GM21717 (cell line): ENCODE measurements around the gene NCKAP5.

Experiments
- ATAC-seq: cut with Tn5 transposase; IDR thresholded peaks from one replicate; pipeline ENCODE4 v1.9.1; 2021; ENCODE audit warnings: mild to moderate bottlenecking, moderate library complexity; ENCODE audit not compliant: unreplicated experiment

NCKAP5 gene

DNA sequence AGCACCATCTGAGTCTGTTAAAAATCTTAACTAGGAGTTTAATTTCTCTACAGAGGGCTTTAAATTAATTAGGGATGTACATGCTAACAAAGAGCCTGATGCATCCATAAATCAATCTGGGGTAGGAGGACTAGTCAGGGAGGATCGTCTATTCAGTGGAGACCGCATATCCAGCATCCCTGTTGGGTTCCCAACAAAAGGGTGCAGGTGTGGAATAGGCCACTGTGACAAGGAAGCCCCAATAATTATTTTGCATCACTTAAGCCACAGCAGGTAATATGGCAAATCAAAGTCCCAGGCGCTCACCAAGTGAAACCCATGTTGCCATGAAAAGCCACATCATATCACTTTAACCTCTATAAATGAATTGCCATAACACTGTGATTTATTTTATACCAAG, 392.3 kb downstream of the NCKAP5 start:
- ATAC-seq = no peak

DNA sequence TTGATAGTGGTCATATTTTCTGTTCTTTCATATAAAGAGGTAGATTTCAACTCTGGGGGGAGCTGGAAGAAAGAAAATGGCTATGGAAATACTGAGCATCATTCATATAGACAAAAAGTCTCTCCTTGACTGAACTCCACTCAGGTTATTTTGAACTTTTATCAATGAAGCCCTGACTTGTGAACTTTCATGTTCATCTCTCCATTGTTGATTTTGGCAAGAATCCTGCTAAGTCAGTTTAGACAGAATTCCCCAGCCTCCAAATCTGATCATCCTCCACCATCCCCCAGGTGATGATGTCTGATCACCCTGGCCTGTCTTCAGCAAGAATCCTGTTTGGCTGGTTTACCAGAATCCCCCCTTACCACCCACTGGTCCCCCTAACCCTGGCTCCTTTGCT, 395.0 kb downstream of the NCKAP5 start:
- ATAC-seq = no peak

GRCh38 chr2:133171393-133172004, 396.8 kb downstream of the NCKAP5 start:
- no peak for ATAC-seq

DNA sequence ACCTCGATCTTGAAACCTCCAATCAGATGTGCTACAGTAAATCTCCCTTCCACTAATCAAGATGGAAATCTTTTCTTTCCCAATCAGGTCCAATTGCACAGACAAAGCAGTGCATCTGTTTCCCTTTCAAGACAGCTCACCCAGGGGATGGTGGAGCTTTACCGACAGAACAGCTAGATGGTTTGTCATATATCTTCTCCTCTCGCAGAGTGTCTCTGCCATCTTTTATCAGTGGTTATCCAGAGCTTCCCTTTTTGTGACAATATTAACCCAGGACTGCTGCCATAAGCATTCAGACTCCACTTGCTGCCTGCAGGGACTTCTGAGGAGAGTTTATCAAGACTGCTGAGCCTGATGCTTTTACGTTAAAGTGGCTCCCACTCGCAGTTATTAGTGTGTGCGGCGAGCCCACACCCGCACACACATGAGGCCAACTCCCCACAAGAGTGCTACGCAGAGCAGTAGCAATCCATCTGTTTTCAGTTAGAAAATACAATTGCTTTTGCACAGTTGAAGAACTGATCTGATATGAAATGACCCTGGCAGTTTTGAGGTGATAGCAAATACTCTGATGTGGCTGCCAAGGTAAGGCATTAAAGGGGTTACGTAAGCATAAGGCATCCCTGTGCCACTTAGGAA, 398.9 kb downstream of the NCKAP5 start:
- ATAC-seq = no peak

DNA sequence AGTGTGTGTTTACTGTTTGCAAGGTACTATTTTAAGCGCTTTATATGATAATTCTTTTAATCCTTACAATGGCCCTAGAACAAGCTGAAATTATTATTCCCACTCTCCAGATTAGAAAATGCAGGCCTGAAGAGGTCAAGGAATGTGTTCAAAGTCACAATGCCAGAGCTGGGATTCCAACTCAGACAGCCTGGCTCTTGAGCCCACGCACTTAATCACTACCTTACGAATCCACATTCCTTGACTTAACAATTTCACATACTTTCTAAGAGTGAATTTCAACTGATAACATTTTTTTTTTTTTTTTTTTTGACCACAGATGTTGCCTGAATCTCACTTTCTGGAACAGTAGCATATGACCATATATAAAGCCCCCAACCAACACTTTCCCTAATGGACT, 400.3 kb downstream of the NCKAP5 start:
- ATAC-seq = no peak

DNA sequence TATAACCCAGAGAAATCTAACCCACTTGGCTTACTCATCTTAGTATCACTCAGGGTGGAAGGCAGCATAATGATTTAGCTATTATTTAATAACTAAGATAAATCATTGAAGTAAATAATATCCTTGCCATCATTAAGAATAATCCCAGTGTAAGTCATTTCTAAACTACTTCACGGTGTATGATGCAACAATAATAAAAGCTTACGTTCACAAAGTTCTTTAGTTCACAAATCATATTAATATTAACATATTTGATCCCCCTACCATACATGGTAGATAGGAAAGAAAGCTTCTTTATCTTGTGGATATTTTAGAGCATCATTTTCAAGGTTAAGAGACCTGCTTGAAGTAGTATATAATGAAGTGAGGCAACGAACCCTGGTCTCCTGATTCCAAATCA, 401.0 kb downstream of the NCKAP5 start:
- no peak for ATAC-seq

GRCh38 chr2:133166031-133166430, 402.2 kb downstream of the NCKAP5 start:
- no peak for ATAC-seq

DNA sequence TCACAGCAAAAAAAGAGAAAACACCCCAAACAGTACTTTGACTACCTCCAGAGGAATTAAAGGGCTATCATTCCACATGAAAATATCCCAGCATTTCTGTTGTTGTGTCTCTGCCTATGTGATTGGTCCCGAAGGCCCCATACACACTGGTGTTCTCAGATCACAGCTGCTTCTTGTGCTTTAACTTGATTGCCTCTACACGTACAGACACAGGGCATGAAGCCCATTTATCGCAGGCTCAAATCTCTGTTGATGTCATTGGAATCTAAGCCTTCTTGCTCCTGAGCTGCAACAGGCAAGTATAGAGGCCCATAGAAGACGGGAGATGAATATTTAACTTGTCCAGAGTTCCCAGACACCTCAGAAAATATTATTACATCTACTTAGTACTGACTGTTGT, 405.2 kb downstream of the NCKAP5 start:
- no peak for ATAC-seq

DNA sequence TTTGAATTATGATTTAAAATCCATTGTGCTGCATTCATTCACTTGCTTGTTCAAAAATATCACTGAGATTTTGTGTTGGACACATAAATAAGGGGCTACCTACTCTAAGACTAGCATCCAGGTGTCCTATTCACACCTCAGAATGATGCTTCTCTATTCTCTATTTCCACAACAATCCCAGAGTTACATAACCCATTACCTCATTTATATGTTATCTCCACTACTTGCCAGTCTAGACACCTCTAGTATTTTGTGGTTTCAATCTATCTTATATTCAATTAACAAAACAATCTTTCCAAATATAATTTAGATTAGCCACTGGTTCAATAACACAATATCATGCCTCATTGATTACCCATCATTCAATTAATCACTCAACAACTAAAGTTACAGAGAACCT, 409.8 kb downstream of the NCKAP5 start:
- ATAC-seq = no peak

- no peak for ATAC-seq
These were observed 410.2 kb downstream of the NCKAP5 start for GRCh38 chr2:133158024-133158423.

DNA sequence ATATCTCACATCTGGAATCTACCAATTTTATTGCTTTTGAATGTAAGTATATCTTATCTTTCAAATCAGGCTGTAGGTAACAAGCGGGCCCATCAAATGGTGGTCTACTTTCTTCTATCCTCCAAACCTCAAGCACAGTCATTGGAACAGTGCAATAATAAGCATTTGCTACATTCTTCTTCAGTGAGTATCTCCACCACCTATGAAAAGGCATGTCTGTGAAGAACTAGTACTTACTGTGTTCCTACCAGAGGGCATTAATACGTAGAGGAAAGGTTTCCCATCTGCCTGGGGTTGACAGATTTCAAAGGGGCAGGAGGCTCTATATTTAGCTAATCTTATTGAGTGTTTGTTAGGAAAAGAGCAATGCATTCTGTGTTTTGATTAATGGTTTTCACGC, 411.1 kb downstream of the NCKAP5 start:
- ATAC-seq = no peak

DNA sequence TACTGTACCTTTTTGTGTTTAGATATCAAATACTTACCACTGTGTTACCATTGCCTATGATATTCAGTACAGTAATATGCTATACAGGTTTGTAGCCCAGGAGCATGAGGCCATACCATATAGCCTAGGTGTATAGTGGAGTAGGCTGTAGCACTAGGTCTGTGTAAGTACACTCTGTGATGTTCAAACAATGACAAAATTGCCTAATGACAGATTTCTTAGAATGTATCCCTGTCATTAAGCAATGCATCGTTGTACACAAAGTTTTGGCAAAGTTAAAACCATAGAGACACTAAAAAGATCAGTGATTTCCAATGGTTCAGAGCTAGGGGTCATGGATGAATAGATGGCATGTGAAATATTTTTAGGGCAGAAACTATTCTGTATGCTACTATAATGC, 415.5 kb downstream of the NCKAP5 start:
- no peak for ATAC-seq

DNA sequence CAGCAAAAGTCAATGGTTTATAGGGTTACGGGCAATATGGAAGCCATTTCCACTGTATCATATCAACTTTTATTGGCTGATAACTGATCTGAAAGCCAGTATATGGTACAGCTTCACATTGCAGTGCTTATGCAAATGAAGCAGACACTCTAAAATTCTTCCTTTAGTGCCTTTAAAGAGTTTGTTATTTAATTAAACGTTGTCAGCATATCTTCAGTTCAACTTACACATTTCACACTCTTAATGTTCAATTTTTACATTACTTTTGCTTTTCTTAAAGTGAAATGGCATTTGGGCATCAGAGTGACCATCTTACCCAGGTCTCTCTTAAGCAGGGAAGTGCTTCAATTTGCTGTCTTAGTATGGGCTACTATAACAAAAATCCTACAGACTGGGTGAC, 420.1 kb downstream of the NCKAP5 start:
- ATAC-seq = no peak

DNA sequence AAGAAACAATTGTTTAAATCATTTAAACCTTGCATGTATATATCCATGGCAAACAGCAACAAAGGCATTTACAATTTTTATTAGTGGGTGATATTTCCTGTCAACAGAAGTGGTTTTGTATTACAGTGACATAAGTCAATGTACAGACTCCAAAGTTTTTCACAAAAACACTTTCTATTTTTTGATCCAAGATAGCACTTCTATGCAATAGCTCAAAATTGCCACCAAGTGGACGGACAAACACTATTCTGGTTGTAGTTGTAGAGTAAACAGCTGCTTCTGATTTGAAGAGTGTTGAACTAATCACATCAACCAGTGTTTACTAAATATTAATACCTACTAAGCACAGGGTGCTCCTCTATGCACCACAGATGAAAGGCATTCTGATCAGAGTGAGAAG, 421.4 kb downstream of the NCKAP5 start:
- no peak for ATAC-seq

- ATAC-seq = no peak
These were observed 424.6 kb downstream of the NCKAP5 start for GRCh38 chr2:133143645-133144044.

GRCh38 chr2:133142087-133142486, 426.2 kb downstream of the NCKAP5 start:
- ATAC-seq = no peak

DNA sequence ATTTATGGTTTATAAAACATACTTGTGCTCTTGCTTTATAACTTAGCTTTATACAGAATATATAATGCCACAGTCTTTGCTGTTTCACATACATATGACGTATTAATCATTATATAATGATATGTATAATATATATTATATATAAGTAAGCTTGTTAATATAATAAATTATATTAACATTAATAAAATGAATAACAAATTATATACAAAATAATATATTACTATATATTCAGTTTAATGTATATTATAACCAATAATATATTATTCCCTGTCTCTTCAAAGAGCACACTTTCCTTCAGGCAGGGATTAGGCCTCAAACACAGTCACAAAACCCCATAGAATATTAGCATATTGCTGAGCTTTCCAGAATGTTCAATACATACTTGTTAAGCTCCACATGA, 427.6 kb downstream of the NCKAP5 start:
- ATAC-seq = no peak

DNA sequence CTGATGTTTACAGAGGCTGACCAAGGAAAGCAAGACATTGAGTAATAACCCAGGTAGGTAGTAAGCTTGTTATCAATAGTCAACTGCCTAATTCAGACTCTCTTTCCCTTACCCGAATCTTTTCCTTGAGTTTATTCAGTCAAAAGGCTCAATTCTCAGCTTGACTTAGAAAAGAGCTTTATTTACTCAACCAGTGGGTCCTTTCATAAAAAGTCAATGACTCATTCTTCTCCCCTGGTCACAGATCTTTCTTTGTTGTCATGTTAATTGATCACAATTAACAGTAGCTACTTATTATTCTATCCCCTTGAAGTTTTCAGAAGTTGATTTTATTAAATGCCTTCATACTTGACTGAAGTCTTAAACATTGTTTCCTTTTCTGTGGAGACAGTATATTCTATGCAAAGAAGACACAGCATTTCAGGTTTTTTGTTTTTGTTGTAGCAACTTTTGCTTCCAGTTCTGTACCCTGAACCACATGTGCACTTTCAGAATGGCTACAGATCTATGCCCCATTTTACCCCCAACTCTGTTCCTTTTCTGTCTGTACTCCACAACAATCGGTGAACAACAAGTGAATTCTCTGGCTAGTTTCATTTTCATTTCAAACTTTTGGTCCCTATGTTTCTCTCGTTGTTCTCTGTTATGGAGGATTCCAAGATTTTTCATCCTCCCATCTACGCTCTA, 428.3 kb downstream of the NCKAP5 start:
- ATAC-seq = no peak

- no peak for ATAC-seq
These were observed 429.6 kb downstream of the NCKAP5 start for GRCh38 chr2:133138693-133139092.

- ATAC-seq = no peak
These were observed 433.1 kb downstream of the NCKAP5 start for GRCh38 chr2:133135035-133135654.

DNA sequence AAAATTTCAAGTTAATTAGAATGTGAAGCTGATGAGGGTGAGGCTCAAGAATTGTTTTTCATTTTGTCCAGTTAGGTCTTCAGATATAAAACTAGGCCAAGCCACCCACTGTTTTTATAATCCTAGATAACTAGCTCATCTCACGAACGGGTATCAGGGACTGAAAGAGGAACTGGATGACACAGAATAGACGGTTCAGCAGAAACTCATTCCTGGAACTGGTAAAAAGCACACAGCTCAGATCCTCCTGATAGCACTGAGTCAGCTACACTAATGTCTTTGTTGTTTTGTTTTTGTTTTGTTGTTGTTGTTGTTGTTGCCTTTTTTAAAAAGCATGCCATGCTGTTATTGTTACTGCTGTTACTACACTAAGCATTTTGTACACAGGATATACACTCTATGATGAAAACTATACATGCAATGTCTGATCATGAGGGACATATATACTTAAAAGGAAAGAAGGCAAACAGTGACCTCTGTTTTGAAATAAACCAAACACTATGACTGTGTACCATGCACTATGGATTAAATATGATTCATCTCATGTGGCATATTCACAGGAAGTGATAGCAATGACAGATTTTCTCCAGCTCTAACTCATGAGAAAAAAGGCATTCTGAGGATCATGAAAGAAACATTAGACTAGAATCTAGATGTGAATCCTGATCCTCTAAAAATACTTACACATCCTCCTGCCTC, 437.6 kb downstream of the NCKAP5 start:
- ATAC-seq = no peak
